ENCODE results near the gene AIRE.
"Not testable (repeated sequence)": the region's sequence is repeated elsewhere in the genome, so short reads cannot be mapped to it uniquely, and the experiment has no call there.

AIRE gene

GRCh38 chr21:44285138-44285992, at the start of gene AIRE:
AIRE (plus strand) TSS chr21:44285876; CDS start chr21:44286007, 131 bp downstream.
- DNase-seq = no peak

GRCh38 chr21:44240353-44240752, 45.3 kb upstream of the AIRE start:
- not testable (repeated sequence) for DNase-seq

- DNase-seq = not testable (repeated sequence)
These were observed 44.8 kb upstream of the AIRE start, which contains the start of gene ICOSLG for GRCh38 chr21:44240842-44241241. ICOSLG (minus strand) TSS chr21:44240943; CDS start chr21:44240817, 126 bp downstream.

GRCh38 chr21:44241281-44241680, 44.4 kb upstream of the AIRE start:
- DNase-seq = not testable (repeated sequence)

GRCh38 chr21:44243980-44244379, 41.7 kb upstream of the AIRE start:
- DNase-seq = not testable (repeated sequence)

- DNase-seq = not testable (repeated sequence)
These were observed 37.8 kb upstream of the AIRE start for GRCh38 chr21:44247904-44248303.

GRCh38 chr21:44249204-44250037, 36.3 kb upstream of the AIRE start:
- not testable (repeated sequence) for DNase-seq

- no peak for DNase-seq
These were observed 31.6 kb upstream of the AIRE start for GRCh38 chr21:44253832-44254710.

- no peak for DNase-seq
These were observed 30.1 kb upstream of the AIRE start for GRCh38 chr21:44255511-44255981.

- no peak for DNase-seq
These were observed 27.5 kb upstream of the AIRE start for GRCh38 chr21:44258056-44258725.

GRCh38 chr21:44259082-44259705, 26.5 kb upstream of the AIRE start:
- DNase-seq = no peak

- DNase-seq = no peak
These were observed 25.6 kb upstream of the AIRE start for GRCh38 chr21:44260066-44260465.

GRCh38 chr21:44260791-44261631, 24.7 kb upstream of the AIRE start:
- no peak for DNase-seq

- DNase-seq = no peak
These were observed 23.9 kb upstream of the AIRE start, which contains the start of gene DNMT3L for GRCh38 chr21:44261675-44262295. DNMT3L (minus strand) TSS chr21:44261897; CDS start chr21:44261259, 638 bp downstream.

- no peak for DNase-seq
These were observed 23.2 kb upstream of the AIRE start for GRCh38 chr21:44262338-44263056.

- DNase-seq = no peak
These were observed 22.4 kb upstream of the AIRE start for GRCh38 chr21:44263221-44263760.

GRCh38 chr21:44263768-44264167, 21.9 kb upstream of the AIRE start:
- no peak for DNase-seq

GRCh38 chr21:44265734-44266270, 19.9 kb upstream of the AIRE start:
- no peak for DNase-seq

Measured in AML-193 (cell line).